ENCODE measurements around the gene ADORA2A. TPM values are rescaled to one million over a fixed set of nuclear protein-coding genes. Genes with fewer than 3 reads are reported as not detected.

The ADORA2A gene
- total RNA-seq, 1 experiment from 2014 or later, result 4.0 TPM

- no TSS peak for BruUV-seq (replicated peaks)
- TF ChIP-seq, protein P1, sequence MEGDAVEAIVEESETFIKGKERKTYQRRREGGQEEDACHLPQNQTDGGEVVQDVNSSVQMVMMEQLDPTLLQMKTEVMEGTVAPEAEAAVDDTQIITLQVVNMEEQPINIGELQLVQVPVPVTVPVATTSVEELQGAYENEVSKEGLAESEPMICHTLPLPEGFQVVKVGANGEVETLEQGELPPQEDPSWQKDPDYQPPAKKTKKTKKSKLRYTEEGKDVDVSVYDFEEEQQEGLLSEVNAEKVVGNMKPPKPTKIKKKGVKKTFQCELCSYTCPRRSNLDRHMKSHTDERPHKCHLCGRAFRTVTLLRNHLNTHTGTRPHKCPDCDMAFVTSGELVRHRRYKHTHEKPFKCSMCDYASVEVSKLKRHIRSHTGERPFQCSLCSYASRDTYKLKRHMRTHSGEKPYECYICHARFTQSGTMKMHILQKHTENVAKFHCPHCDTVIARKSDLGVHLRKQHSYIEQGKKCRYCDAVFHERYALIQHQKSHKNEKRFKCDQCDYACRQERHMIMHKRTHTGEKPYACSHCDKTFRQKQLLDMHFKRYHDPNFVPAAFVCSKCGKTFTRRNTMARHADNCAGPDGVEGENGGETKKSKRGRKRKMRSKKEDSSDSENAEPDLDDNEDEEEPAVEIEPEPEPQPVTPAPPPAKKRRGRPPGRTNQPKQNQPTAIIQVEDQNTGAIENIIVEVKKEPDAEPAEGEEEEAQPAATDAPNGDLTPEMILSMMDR (IDR thresholded peaks at IDR 0.05; ENCODE audit: insufficient read depth in 1 of 2, low read depth in 1 of 2, low read length in 1 of 2, severe bottlenecking in 1 of 2, unreplicated experiment in 1 of 2), result no peak
- no peak overlapping the region for H3K4me3 ChIP-seq (ENCODE audit: low read depth, low read length)
- Mint-ChIP-seq H3K27me3 (ENCODE audit: insufficient read depth, unreplicated experiment) (no peaks in the 10 kb centered on the region), H3K9me3 (ENCODE audit: unreplicated experiment) (no peaks in the 10 kb centered on the region), H3K36me3 (ENCODE audit: insufficient read depth, unreplicated experiment) (peaks cover 59% of the 10 kb centered on the region), H3K4me3 (ENCODE audit: unreplicated experiment) (no peak overlapping the region), H3K27ac (ENCODE audit: unreplicated experiment) (peak overlapping the region; percentile 42), H3K4me1 (ENCODE audit: low read depth, unreplicated experiment) (no peaks in the 10 kb centered on the region)
- H3K4me1 ChIP-seq, result no peaks in the 10 kb centered on the region
- no peaks in the 10 kb centered on the region for H3K27me3 ChIP-seq (replicated peaks; ENCODE audit: control insufficient read depth, insufficient read depth, low read length)
- intact Hi-C loops (cut with micrococcal nuclease; ENCODE audit: unreplicated experiment), result no loop called here
- H3K36me3 ChIP-seq (ENCODE audit: control insufficient read depth, insufficient read depth, low read length), result 0 out of 2 replicates have a peak, but pooled peaks cover 2% of the 10 kb centered on the region
- no peak for DNase-seq
- H3K9me3 ChIP-seq, result no peaks in the 10 kb centered on the region
- ChIA-PET POLR2A (no interaction called here), CTCF (no interaction called here)
Measured at GRCh38 chr22:24407278-24407665, 20.1 kb upstream of the ADORA2A start.

DNA sequence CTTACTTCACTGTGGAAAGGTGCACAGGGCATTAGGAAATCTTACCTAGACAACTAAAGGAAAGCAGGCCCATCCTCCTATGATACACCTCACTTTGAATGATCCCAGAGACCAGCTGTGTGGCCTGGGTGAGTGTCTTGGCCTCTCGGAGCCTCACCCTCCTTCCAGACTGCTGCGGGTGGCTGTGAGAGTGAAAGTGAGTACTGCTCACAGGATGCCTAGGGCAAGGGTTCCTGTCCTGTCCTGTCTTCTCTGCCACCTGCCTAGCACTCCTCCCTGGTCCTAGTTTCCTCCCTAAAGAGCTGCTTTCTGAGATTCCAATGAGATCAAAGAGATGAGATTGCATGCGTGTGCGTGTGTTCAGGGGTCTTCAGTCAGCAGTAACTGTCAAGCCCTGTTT, 19.5 kb upstream of the ADORA2A start:
- Mint-ChIP-seq H3K27me3 (ENCODE audit: insufficient read depth, unreplicated experiment) (no peaks in the 10 kb centered on the region), H3K27ac (ENCODE audit: unreplicated experiment) (peak overlapping the region; percentile 42), H3K4me1 (ENCODE audit: low read depth, unreplicated experiment) (no peaks in the 10 kb centered on the region), H3K4me3 (ENCODE audit: unreplicated experiment) (no peak overlapping the region), H3K36me3 (ENCODE audit: insufficient read depth, unreplicated experiment) (peaks cover 61% of the 10 kb centered on the region), H3K9me3 (ENCODE audit: unreplicated experiment) (no peaks in the 10 kb centered on the region)
- Histone ChIP-seq H3K4me1 (no peaks in the 10 kb centered on the region), H3K36me3 (ENCODE audit: control insufficient read depth, insufficient read depth, low read length) (0 out of 2 replicates have a peak, but pooled peaks cover 2% of the 10 kb centered on the region), H3K4me3 (ENCODE audit: low read depth, low read length) (no peak overlapping the region), H3K27me3 (replicated peaks; ENCODE audit: control insufficient read depth, insufficient read depth, low read length) (no peaks in the 10 kb centered on the region), H3K9me3 (no peaks in the 10 kb centered on the region)
- POLR2A ChIA-PET, result no interaction called here
- no peak for DNase-seq
- CTCF ChIA-PET, result no interaction called here
- TF ChIP-seq, protein P1 (IDR thresholded peaks at IDR 0.05; ENCODE audit: insufficient read depth in 1 of 2, low read depth in 1 of 2, low read length in 1 of 2, severe bottlenecking in 1 of 2, unreplicated experiment in 1 of 2), result no peak
- no TSS peak for BruUV-seq (replicated peaks)
- intact Hi-C loops (cut with micrococcal nuclease; ENCODE audit: unreplicated experiment), result no loop called here

- TF ChIP-seq, protein P1 (IDR thresholded peaks at IDR 0.05; ENCODE audit: insufficient read depth in 1 of 2, low read depth in 1 of 2, low read length in 1 of 2, severe bottlenecking in 1 of 2, unreplicated experiment in 1 of 2), result no peak
- intact Hi-C loops (cut with micrococcal nuclease; ENCODE audit: unreplicated experiment), result no loop called here
- Mint-ChIP-seq H3K4me3 (ENCODE audit: unreplicated experiment) (no peak overlapping the region), H3K4me1 (ENCODE audit: low read depth, unreplicated experiment) (no peaks in the 10 kb centered on the region), H3K27ac (ENCODE audit: unreplicated experiment) (no peak overlapping the region), H3K27me3 (ENCODE audit: insufficient read depth, unreplicated experiment) (no peaks in the 10 kb centered on the region), H3K9me3 (ENCODE audit: unreplicated experiment) (no peaks in the 10 kb centered on the region), H3K36me3 (ENCODE audit: insufficient read depth, unreplicated experiment) (peaks cover 69% of the 10 kb centered on the region)
- DNase-seq, result no peak
- no TSS peak for BruUV-seq (replicated peaks)
- POLR2A ChIA-PET, result no interaction called here
- no peak overlapping the region for H3K4me3 ChIP-seq (ENCODE audit: low read depth, low read length)
- 0 out of 2 replicates have a peak, but pooled peaks cover 2% of the 10 kb centered on the region for H3K36me3 ChIP-seq (ENCODE audit: control insufficient read depth, insufficient read depth, low read length)
- no peaks in the 10 kb centered on the region for H3K4me1 ChIP-seq
- no peaks in the 10 kb centered on the region for H3K9me3 ChIP-seq
- no peaks in the 10 kb centered on the region for H3K27me3 ChIP-seq (replicated peaks; ENCODE audit: control insufficient read depth, insufficient read depth, low read length)
- CTCF ChIA-PET, result no interaction called here
Measured at GRCh38 chr22:24408630-24409029, 18.8 kb upstream of the ADORA2A start.

All from Caco-2 (cell line).